Fibroblast of the conjunctiva (primary cell): Measurements from ENCODE around the gene TNRC6A.
"Not testable (repeated sequence)": the region's sequence is repeated elsewhere in the genome, so short reads cannot be mapped to it uniquely, and the experiment has no call there.

Experiments used
- DNase-seq: peaks from one replicate; pipeline ENCODE4 v3.0.0-alpha.2; 2010; ENCODE audit warnings: low read depth

TNRC6A gene

DNA sequence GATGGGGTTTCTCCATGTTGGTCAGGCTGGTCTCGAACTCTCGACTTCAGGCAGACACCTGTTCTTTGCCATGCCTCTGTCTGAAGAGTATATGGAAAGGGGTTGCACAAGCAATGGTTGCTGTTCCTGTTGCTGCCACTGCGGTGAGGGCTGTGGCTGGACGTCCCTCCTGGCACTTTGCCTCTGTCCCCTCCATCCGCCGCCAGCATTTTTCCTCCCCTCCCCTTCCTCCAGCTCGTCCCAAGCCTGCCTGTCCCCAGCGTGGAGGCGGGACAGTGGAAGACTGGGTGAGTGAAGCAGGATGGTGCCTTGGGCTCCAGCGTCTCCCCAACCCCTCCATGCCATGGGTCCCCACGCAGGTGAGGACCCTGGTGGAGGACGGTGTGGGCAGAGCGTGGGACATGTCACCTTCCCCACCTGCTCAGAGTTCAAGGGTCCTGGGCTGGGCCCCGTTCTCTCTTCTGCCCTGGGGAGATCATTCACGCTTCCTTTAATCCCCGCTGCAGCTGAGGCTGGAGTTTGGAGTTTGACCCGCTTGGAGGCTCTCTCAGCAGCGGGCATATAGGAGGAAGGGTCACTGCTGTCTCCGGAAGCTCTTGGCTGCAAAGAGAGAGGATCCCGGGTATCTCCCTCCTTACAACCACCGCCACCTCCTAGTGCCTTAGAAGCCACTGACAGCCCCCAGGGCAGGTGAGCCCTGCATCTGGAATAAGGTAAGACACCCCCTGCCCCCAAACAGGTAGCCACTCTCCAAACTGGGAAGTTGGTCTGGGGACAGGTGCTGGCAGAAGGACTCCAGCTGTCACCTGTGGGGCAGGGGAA is 116.5 kb downstream of the TNRC6A start, which contains the start of gene SLC5A11:
Gene SLC5A11, plus strand, starts transcription at position 238 of the 822 bp plus-strand sequence. CDS start 12,681 bp downstream, outside the sequence.
- DNase-seq = no peak

DNA sequence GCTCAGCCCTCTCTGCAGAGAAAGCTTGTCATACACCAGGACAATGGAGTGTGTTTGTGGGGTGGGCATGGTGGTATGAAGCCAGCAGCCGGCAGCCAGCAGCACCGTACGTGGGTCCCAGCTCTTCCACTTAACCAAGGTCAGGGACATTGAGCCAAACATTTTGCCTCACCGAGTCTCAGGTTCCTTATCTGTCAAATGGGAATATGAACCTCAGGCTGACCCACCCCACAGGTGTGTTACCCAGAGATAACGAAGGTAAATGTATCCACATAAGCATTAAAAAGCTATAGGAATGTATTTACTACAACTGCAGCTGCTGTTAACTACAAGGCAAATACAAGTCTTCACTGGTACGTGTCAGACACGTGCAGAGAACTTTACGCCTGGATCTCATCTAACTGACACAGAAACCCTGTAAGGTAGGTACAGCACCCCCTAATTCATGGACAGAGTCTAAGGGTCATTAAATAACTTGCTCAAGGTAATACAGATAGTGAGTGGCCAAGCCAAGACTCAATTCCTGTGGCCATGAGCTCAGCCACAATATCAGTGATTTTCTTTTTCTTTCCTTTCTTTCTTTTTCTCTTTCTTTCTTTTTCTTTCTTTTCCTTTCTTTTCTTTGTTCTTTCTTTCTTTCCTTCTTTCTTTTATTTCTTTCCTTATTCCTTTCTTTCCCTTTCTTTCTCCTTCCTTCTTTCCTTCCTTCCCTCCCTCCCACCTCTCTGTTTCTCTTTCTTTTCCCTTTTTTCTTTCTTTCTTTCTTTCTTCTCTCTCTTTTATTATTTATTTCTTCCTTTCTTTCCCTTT is 117.3 kb downstream of the TNRC6A start:
- no peak for DNase-seq

DNA sequence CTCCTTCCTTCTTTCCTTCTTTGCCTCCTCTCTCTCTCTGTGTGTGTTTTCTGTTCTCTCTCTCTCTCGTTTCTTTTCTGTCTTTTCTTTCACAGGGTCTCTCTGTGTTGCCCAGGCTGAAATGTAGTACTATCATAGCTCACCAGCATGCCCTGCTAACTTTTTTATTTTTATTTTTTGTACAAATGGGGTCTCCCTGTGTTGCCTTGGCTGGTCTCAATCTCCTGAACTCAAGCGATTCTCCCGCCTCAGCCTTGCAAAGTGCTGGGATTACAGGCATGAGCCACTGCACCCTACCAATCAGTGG is 117.9 kb downstream of the TNRC6A start:
- DNase-seq = no peak

DNA sequence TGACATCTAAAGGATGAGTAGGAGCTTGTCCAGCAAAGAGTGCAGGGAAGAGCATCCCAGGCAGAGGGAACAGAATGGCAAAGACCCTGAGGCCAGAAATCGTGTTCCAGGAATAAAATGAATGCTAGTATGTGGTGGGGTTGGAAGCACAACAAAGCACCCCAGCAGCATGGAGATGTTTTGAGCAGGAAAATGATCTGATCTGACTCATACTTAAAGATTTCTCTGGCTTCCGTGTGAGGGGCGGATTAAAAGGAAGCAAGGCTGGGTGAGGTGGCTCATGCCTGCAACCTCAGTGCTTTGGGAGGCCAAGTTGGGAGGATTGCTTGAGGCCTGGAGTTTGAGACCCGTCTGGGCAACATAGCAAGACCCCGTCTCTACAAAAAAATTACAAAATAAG is 118.6 kb downstream of the TNRC6A start:
- no peak for DNase-seq

DNA sequence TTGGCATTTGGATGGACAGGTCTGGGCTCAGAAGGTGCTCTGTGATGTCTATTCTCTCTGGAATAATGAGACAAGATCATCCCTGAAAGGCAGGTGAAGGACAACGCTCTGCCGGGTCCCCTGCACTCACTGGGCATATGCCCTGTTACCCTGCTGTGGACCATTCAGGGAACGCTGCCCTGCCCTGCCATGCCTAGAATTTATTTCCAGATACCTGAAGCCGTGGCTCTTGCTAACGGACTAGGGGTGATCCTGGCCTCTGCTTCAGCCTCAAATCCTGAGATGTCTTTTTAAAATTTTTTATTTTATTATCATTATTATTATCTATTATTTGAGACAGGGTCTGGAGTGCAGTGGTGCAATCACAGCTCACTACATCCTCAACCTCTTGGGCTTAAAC is 120.2 kb downstream of the TNRC6A start:
- no peak for DNase-seq

DNA sequence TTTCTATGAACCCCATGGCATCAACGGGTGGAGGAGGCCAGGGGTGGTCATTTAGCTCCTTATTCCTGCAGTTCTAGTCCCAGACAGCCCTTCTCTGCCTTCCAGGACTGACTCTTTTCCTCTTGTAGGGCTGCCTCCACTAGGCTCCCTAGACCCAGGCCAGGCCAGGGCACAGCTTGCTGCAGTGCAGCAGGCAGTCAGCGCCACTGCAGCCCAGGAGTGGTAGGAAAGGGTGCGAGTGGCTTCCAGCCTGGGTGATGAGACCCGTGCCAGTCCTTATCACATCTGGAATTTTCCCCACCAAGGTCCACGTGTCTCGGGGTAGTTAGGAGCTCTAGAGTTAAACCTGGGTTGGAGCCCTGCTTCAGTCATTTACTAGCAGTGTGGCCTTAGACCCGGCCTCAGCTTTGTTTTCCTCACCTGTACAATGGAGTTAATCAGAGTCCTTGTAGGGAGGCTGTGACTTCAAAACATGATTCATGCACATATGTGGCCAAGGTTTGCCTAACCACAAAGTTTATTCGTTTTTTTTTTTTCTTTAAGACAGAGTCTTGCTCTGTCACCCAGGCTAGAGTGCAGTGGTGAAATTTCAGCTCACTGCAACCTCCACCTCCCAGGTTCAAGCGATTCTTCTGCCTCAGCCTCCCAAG is 121.0 kb downstream of the TNRC6A start:
- no peak for DNase-seq

DNA sequence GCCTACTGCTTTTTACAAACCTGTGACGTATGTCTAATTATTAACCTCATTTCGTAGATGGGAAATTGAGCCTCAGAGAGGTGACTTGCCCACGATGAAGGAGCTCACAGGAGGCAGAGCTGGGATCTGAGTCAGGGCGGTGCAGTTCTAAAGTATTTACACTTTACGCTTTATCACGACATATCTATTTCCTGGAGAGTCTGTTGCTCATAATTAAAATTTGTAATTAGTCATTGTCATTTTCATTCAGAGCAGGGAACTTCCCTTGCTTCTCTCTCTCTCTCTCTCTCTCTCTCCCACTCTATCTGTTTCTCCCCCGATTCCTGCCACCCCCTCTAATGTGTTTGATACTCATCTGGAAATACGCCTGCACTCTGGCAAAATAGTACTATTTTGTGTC is 122.2 kb downstream of the TNRC6A start:
- no peak for DNase-seq

DNA sequence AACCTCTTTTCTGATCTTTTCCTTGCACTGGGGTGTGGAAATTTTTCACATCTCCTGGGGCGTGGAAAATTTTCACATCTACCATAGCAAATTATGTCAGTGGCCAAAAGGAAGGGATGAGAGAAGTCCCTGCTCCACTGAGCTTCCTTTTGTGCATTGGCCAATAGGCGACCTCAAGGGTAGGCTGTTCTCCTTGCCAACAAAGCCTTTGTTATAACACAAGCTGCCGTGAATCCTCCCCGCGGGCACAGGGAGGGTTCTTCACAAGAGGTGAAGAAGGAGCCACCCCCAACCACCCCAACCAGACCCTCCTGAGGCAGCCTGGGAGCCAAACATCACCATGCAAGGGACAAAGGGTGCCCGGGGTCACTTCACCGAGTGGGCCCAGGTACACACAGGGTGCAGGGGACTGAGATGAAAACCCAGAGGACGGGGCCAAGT is 122.8 kb downstream of the TNRC6A start:
- no peak for DNase-seq

DNA sequence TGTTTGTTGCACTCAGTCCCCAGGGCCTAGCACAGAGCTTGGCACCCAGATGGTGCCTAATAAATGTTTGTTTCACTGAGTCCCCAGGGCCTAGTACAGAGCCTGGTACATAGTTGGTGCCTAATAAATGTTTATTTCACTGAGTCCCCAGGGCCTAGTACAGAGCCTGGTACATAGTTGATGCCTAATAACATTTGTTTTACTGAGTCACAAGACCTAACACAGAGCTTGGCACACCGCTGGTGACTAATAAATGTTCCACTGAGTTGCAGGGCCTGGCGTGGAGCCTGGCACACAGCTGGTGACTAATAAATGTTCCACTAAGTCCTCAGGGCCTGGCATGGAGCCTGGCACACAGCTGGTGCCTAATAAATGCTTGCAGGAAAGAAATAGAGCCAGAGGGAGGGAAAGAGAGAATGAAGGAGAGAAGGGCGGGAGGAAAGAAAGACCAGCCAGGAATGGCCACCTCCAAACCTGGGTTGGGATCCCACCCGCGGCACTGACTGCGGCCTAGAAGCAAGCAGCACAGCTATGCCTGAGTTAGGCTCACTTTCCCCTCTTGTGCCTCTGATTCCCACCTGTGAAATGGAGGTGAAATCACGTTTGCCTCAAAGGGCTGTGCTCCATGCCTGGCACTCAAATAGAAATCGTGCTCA is 123.8 kb downstream of the TNRC6A start:
- DNase-seq = no peak

DNA sequence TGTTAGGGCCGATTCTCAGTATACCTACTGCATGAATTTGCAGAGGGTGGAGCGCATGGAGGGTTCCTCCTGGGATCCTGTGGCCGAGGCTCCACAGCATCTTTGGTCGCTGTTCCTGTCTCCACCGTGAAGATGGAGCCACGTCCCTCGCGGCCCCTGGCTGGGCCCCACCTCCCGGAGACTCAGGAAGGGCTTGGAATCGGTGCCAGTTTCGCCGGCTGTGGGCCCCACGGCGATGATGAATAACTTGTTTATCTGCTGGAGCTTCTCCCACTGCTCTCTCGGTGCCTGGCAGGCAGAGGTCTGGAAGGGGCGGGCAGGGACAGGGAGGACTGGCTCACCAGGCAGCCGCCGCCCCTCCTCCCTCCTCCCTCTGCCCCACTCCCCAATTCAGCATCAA is 124.4 kb downstream of the TNRC6A start:
- DNase-seq = no peak

DNA sequence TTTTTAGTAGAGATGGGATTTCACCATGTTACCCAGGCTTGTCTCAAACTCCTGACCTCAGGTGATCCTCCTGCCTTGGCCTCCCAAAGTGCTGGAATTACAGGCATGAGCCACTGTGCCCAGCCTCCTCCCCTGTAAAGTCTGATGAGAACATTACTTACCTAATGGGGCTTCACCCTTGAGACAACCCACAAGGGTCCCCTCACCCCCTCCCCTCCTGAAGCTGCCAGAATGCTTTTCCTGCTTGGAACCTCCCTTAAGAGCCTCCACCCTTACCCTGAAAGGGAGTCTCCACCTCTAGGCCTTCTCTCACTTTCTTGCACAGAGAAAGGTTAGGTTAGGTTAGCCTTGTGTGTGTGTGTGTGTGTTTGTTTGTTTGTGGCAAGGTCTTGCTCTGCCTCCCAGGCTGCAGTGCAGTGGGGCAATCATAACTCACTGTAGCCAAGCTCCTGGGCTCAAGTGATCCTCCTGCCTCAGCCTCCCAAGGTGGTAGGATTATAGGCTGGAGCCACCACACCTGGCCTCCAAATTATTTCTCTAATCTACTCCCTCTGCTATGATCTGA is 125.2 kb downstream of the TNRC6A start:
- no peak for DNase-seq

DNA sequence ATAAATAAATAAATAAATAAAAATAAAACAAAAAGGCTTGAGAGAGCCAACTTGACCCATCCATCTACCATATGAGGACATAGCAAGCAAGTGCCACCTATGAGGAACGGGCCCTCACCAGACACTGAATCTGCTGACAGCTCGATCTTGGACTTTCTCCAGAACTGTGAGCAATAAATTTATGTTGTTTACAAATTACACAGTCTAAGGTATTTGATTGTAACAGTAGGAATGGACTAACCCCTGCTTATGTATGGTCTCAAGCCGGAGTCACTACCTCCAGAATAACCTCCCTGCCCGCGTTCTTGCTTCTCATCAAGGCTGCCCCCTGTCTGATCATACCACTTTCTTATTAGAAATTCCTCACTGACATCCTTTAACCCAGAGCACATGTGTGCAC is 126.2 kb downstream of the TNRC6A start:
- DNase-seq = no peak

DNA sequence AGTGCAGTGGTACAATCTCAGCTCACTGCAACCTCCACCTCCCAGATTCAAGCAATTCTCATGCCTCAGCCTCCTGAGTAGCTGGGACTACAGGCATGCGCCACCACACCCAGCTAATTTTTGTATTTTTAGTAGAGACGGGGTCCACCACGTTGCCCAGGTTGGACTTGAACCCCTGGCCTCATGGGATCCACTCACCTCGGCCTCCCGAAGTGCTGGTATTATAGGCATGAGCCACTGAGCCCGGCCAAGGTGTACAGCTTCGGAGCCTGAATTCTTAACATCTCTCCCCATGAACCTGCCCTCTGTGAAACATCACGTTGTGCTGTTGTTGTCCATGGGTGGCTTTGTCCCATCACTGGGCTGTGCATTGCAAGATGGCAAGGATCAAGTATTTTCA is 127.4 kb downstream of the TNRC6A start:
- DNase-seq = not testable (repeated sequence)

DNA sequence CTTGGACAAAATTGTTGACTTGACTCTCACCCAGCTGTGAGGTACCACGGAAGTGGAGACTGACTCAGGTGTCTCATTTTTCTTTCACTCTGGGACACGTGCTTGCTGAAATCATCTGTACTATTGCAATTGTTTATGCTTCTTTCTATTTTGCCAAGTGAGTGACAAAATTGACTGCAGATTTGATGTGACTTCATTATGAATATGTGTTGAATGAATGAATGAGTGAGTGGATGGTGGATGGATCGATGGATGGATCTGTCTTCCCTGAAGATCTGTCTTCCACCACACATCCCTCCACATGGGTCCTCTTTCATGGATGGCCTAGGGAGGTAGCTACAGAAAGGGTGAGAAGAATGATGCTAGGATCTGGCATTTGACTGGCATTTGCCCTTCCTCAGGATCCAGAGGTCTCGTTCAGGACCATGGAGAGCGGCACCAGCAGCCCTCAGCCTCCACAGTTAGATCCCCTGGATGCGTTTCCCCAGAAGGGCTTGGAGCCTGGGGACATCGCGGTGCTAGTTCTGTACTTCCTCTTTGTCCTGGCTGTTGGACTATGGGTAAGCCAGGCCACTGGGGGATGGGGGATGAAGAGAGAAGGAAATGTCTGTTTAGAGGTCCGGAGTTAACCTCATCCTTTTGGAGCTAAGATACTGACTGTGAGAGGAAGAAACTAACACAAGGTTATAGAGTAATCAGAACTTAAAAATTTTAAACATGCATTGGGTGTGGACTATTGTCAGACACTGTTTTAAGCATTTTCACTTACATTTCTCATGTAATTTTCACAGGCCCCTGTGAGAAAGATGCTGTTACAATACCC is 129.0 kb downstream of the TNRC6A start:
- DNase-seq = no peak

DNA sequence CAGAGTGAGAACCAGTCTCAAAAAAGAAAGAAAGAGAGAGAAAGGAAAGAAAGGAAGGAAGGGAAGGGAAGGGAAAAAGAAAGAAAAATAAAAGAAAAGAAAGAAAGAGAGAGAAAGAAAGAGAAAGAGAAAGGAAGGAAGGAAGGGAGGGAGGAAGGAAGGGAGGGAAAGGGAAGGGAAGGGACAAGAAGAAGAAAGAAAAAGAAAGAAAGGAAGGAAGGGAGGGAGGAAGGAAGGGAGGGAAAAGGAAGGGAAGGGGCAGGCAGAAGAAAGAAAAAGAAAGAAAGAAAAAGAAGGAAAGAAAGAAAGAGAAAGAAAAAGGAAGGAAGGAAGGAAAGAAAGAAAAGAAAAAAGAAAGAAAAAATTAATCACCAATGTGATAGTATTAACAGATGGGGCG is 132.0 kb downstream of the TNRC6A start:
- DNase-seq = no peak

DNA sequence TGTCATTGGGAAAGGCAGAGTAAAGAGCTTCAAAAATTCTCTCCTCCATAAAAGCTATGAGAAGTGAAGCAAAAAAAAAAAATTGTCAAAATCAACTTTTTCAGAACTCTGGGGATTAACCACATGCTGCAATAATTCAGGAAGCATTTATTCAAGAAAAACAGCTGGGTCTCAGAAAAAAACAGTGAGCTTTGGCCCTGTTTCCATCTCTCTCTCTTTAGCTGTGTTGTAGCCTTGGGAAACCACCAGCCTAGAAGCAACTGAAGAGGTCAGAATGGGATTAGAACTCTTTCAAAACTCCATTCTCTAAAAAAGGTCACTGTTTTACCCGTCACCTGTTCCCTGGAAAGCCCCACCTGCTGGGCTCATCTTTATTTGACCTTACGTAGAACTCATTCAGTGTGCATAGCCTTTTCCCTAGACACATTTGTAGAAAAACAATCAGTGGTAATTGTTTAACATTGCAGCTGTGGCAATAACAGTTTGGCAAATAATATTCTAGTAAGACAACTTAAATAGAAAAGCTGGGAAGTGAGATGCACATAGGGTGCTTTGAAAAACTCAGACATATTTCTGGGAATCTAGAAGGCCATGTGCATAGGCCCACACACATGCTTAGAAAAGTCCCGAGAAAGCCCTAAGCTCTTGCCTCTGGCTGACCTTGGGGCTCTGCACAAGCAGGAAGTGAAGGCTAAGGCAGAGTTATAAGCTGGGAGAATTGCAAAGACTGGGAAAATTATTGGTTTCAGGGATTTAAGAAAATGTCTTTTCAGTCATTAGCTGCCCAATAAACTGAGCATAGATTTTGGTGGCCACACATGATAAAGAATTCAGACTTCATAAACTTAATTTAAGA is 134.4 kb downstream of the TNRC6A start:
- no peak for DNase-seq

DNA sequence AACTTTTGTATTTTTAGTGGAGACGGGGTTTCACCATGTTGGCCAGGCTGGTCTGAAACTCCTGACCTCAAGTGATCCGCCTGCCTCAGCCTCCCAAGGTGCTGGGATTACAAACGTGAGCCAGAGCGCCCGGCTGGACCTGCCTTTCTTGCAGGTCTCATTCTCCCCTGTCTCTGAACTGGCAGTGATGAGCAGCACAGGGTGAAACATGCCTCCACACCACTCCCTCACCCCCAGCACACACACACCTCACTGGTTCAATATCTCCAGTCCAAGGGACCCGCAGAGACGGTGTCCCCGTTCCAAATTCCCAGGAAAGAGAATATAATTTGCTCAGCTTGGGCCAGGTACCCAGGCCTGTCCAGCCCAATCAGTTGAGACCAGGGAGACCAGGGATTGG is 139.6 kb downstream of the TNRC6A start:
- no peak for DNase-seq

DNA sequence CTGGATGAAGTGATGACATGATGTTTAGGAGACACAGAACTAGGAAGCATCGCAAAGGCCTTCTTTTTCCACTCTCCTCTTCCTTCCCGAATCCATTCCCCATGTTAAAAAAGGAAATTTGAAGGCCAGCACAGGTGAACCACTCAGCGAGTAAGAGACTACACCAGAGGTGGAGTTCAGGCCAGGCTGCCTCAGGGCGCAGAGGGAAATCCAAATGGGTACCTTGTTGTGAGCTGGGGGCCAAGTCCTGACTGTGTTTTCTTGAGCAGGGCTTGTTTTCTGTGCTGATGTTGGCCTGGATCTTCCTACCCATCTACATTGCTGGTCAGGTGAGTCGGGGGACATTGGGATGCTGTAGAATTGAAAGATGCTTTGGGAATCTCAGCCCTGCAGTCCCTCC is 142.4 kb downstream of the TNRC6A start:
- no peak for DNase-seq

DNA sequence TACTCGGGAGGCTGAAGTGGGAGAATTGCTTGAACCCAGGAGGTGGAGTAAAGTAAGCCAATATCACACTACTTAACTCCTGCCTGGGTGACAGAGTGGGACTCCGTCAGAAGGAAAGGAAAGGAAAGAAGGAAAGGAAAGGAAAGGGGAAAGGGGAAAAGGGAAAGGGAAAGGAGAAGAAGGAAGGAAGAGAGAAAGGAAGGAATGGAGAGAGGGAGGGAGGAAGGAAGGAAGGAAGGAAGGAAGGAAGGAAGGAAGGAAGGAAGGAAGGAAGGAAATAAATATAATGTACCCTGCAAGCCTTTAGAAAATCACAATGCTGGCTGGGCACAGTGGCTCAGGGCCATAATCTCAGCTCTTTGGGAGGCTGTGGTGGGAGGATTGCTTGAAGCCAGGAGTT is 143.6 kb downstream of the TNRC6A start:
- no peak for DNase-seq

DNA sequence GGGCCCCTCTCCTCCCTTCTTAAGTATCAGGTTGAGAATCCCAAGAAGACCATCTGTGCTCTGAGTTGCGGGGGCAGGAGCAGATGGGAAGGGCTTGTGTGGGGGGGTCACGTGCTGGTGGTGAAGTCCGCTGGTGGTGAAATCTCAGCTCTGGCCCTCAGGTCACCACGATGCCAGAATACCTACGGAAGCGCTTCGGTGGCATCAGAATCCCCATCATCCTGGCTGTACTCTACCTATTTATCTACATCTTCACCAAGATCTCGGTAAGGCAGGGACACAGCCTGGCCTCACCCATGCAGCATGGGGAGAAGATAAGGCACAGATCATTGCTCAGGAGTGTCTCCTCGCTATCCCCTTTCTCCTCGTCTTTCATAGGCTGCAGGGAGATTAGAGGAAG is 146.0 kb downstream of the TNRC6A start:
- no peak for DNase-seq
